Forelimb muscle (tissue), 1 donor: Measurements from ENCODE around the gene PIAS1. TPM values are rescaled to one million over a fixed set of nuclear protein-coding genes. Genes with fewer than 3 reads are reported as not detected.
"Not testable (repeated sequence)": the region's sequence is repeated elsewhere in the genome, so short reads cannot be mapped to it uniquely, and the experiment has no call there.

Experiments
- DNase-seq: peaks from one replicate; pipeline ENCODE4 v3.0.0-alpha.2; 2013; ENCODE audit warnings: low read depth
- polyA plus RNA-seq: library from polyadenylated mRNA; unstranded; fragments of 120-200 nt; gene quantifications from one replicate; pipeline ENCODE4 v1.2.1, GENCODE V29; 2013; ENCODE audit not compliant: insufficient read length

The PIAS1 gene
- polyA plus RNA-seq, 1 donor, result 31.8 TPM

GRCh38 chr15:68114840-68115239 lies 60.7 kb downstream of the PIAS1 start:
- DNase-seq, result no peak

- DNase-seq, result no peak
Measured at GRCh38 chr15:68124700-68125099, 70.6 kb downstream of the PIAS1 start.

GRCh38 chr15:68126396-68126795 lies 72.3 kb downstream of the PIAS1 start:
- DNase-seq, result no peak

- no peak for DNase-seq
Measured at GRCh38 chr15:68129072-68129471, 75.0 kb downstream of the PIAS1 start.

GRCh38 chr15:68130851-68131250 lies 76.7 kb downstream of the PIAS1 start:
- DNase-seq, result no peak

- no peak for DNase-seq
Measured at GRCh38 chr15:68137096-68137495, 83.0 kb downstream of the PIAS1 start.

GRCh38 chr15:68143129-68143528 lies 89.0 kb downstream of the PIAS1 start:
- DNase-seq, result no peak

GRCh38 chr15:68143785-68144184 lies 89.7 kb downstream of the PIAS1 start:
- no peak for DNase-seq

GRCh38 chr15:68145706-68146105 lies 91.6 kb downstream of the PIAS1 start:
- no peak for DNase-seq

GRCh38 chr15:68148039-68148438 lies 93.9 kb downstream of the PIAS1 start:
- DNase-seq, result no peak

GRCh38 chr15:68149059-68149458 lies 94.9 kb downstream of the PIAS1 start:
- no peak for DNase-seq

- no peak for DNase-seq
Measured at GRCh38 chr15:68150187-68150586, 96.1 kb downstream of the PIAS1 start.

GRCh38 chr15:68151277-68151676 lies 97.2 kb downstream of the PIAS1 start:
- DNase-seq, result no peak

- no peak for DNase-seq
Measured at GRCh38 chr15:68152342-68152741, 98.2 kb downstream of the PIAS1 start.

GRCh38 chr15:68154923-68155559 lies 100.9 kb downstream of the PIAS1 start:
- DNase-seq, result peak; percentile 64

GRCh38 chr15:68157074-68157473 lies 103.0 kb downstream of the PIAS1 start:
- DNase-seq, result no peak

- no peak for DNase-seq
Measured at GRCh38 chr15:68158046-68158628, 104.0 kb downstream of the PIAS1 start.

- no peak for DNase-seq
Measured at GRCh38 chr15:68163191-68163590, 109.1 kb downstream of the PIAS1 start.

- DNase-seq, result no peak
Measured at GRCh38 chr15:68166847-68167246, 112.7 kb downstream of the PIAS1 start.

- DNase-seq, result not testable (repeated sequence)
Measured at GRCh38 chr15:68172037-68172436, 117.9 kb downstream of the PIAS1 start.

- DNase-seq, result no peak
Measured at GRCh38 chr15:68173119-68173518, 119.0 kb downstream of the PIAS1 start.

GRCh38 chr15:68175526-68175925 lies 121.4 kb downstream of the PIAS1 start:
- DNase-seq, result no peak

GRCh38 chr15:68176601-68177000 lies 122.5 kb downstream of the PIAS1 start:
- DNase-seq, result no peak

- no peak for DNase-seq
Measured at GRCh38 chr15:68177742-68178141, 123.6 kb downstream of the PIAS1 start.
